Mononuclear cell (primary cell): ENCODE measurements around the gene MYL9. TPM values are rescaled to one million over a fixed set of nuclear protein-coding genes. Genes with fewer than 3 reads are reported as not detected.
A peak's percentile ranks its signal among the peaks of the same experiment; 100 is the strongest.
"Not testable (repeated sequence)": the region's sequence is repeated elsewhere in the genome, so short reads cannot be mapped to it uniquely, and the experiment has no call there.

ENCODE experiments used
- H3K27me3 ChIP-seq: 2 replicates; pipeline ENCODE4 v1.6.0; 2011; ENCODE audit warnings: low read length, control low read depth; ENCODE audit not compliant: insufficient read depth
- H3K4me1 ChIP-seq: 2 replicates; pipeline ENCODE4 v1.5.1; 2011; ENCODE audit warnings: mild to moderate bottlenecking, low read length, control low read depth; ENCODE audit not compliant: insufficient read depth
- H3K4me3 ChIP-seq: 2 replicates; pipeline ENCODE4 v1.5.1; 2011; ENCODE audit warnings: mild to moderate bottlenecking, low read length, moderate library complexity
- H3K9me3 ChIP-seq: 2 replicates; pipeline ENCODE4 v1.5.1; 2011; ENCODE audit warnings: low read depth, mild to moderate bottlenecking, control low read depth, low read length
- total RNA-seq: library from RNA; depleted of rRNA; stranded (reverse); fragments of >200 nt; gene quantifications from one replicate; pipeline ENCODE4 v1.2.3, GENCODE V29; 2012

MYL9 gene
- total RNA-seq, 1 donor, result 10.9 TPM

DNA sequence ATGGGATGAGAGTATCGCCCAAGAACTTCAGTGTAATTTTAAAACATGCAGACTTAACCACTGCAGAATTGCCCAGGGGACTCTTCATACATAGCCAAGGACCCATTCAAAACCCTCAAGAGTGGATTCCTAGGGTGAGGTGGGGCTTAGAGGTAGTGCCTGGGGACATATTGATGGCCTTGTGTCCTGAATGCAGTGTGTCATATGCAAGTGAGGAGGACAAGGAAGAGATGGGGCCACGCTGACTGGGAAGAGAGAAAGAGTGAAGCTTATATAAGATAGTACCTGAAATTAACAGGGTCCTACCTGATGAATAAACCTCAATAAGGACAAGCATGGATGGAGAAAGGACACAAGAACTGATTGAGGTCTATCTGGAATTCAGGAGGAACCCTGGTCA lies 13.9 kb downstream of the MYL9 start:
- H3K9me3 ChIP-seq, result no peaks in the 10 kb centered on the region
- peaks cover 6% of the 10 kb centered on the region for H3K4me1 ChIP-seq
- H3K4me3 ChIP-seq, result no peak overlapping the region
- no peaks in the 10 kb centered on the region for H3K27me3 ChIP-seq

DNA sequence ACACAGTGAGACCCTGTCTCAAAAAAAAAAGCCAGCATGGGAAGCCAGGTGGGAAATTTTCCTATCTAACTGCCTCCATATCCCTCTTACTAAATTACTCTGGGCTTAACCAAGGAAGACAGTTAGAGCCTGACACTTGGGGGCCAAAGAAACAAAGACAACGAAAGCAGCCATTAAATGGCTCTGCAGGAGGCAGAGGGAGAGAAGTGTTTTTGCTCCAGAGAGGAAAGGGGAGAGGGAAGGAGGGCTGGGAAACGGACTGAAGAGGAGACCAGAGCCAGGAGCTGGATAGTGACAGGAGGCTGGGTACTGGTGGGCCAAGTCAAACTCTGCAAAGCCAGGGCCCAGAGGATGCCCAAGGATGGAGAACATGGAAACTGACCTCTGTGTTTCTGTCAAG lies 21.4 kb downstream of the MYL9 start:
- H3K4me3 ChIP-seq, result no peak overlapping the region

DNA sequence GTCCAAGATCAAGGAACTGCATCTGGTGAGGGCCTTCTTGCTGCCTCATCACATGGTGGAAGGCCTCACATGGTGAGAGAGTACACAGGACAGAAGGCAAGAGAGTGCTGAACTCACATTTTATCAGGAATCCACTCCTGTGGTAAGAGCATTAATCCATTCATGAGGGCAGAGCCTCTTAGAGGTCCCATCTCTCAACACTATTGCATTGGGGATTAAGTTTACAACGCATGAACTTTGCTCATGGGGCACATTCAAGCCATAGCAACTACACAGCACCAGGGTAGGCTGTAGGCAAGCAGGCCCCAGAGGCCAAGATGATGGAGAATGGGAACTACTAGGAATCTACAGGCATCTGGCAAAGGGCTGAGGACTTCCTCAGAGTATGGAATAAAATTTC lies 22.1 kb downstream of the MYL9 start:
- Histone ChIP-seq H3K4me3 (no peak overlapping the region), H3K4me1 (no peaks in the 10 kb centered on the region), H3K27me3 (no peaks in the 10 kb centered on the region), H3K9me3 (no peaks in the 10 kb centered on the region)

More for the DNA sequence above, 21.4 kb downstream of the MYL9 start:
- Histone ChIP-seq H3K9me3 (no peaks in the 10 kb centered on the region), H3K4me1 (no peaks in the 10 kb centered on the region), H3K27me3 (no peaks in the 10 kb centered on the region)

DNA sequence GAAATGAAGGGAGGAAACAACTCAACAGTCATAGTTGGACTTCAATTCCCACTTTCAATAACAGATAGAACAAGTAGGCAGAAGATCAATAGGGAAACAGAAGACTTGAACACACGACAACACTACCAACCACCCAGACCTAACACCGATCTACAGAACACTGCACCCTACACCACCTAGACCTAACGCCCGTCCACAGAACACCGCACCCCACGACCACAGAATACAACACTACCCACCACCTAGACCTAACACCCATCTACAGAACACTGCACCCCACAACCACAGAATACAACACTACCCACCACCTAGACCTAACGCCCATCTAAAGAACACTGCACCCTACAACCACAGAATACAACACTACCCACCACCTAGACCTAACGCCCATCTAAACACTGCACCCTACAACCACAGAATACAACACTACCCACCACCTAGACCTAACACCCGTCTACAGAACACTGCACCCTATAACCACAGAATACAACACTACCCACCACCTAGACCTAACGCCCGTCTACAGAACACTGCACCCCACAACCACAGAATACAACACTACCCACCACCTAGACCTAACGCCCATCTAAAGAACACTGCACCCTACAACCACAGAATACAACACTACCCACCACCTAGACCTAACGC lies 22.9 kb downstream of the MYL9 start:
- not testable (repeated sequence) for H3K27me3 ChIP-seq, H3K9me3 ChIP-seq, H3K4me1 ChIP-seq, H3K4me3 ChIP-seq

DNA sequence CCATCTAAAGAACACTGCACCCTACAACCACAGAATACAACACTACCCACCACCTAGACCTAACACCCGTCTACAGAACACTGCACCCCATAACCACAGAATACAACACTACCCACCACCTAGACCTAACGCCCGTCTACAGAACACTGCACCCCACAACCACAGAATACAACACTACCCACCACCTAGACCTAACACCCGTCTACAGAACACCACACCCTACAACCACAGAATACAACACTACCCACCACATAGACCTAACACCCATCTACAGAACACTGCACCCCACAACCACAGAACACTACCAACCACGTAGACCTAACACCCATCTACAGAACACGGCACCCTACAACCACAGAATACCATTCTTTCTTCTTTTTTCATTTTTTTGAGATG lies 23.4 kb downstream of the MYL9 start:
- H3K4me1 ChIP-seq, H3K4me3 ChIP-seq, H3K9me3 ChIP-seq, H3K27me3 ChIP-seq: not testable (repeated sequence)

DNA sequence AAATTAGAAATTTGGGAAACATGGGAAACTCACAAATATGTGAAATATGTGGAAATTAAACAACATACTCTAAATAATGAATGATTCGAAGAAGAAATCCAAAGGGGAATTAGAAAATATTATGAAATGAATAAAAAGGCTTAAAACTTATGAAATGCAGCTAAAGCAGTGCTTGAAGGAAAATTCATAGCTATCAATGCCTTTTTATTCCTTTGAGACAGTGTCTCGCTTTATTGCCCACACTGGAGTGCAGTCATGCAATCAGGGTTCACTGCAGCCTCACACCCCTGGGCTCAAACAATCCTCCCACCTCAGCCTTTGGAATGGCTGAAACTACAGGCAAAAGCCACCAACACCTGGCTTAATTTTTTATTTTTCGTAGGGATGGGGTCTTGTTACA lies 24.2 kb downstream of the MYL9 start:
- no peaks in the 10 kb centered on the region for H3K9me3 ChIP-seq

DNA sequence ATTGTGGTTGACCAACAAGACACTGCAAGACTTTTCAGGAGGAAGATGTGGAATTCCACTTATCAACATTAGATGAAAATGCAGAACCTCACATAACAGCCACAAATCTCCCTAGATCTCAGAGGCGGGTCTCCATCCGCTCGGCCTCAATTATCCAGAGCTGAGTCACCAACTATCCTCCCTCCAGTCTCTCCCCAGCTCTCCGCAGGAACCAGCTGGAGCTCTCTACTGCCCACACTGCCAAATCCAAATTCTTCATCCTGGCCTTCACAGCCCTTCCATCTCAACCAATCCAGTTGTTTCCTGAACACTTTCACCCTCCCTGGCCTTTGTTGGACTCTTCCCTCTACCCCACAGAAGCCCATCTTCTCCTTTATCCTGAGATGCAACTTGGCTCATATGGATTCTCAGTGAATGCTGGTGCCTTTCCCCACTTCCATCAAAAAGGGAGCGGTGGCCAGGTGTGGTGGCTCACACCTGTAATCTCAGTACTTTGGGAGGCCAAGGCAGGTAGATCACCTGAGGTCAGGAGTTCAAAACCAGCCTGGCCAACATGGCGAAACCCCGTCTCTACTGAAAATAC lies 28.6 kb downstream of the MYL9 start:
- Histone ChIP-seq H3K9me3 (no peaks in the 10 kb centered on the region), H3K27me3 (no peaks in the 10 kb centered on the region), H3K4me1 (peaks cover 21% of the 10 kb centered on the region), H3K4me3 (no peak overlapping the region)

More for the DNA sequence above, 24.2 kb downstream of the MYL9 start:
- Histone ChIP-seq H3K4me3 (no peak overlapping the region), H3K4me1 (no peaks in the 10 kb centered on the region), H3K27me3 (no peaks in the 10 kb centered on the region)

DNA sequence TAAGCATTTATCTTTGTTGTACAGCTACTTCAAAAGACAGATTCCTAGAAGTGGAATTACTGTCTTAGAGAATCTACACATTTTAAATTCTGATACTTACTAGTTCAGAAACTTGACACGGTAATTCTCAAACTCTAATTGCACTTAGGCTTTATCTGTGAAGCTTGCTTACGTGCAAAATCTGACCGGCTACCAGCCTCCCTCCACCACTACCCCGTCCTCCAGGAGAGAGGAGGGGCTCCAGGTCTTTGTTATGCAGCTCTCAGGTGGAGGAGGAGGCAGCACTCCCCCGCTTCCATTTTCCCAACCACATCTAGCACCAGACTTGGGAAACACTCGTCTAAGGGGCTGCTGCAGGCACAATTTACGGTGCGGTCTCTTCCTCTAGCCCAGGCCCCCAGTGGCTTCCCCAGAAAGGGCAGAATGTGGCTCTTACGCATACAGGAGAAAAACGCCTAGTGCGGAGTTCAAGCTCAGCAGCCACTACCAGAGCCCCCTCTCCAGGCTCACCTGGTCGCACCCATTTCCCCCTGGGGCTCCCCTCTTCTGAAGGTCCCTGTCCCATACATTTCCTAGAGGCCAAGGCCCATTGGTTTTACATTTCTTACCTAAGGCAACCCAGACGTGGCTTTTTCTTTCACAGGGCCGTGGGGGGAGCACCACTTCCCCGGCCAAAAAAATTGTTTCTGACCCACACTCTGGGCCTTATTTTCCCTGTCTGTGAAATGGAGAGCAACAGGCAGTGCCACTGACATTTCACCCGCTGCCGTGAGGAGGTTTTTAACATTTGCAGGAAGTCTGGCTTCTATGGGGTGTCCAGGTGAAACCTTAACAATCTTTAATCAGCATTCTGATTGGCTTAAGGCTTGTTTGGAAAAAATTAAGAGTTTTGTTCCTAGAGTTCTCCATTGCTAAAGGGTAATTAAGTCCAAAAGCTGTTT lies 30.5 kb downstream of the MYL9 start:
- Histone ChIP-seq H3K27me3 (no peaks in the 10 kb centered on the region), H3K4me1 (peaks cover 37% of the 10 kb centered on the region), H3K9me3 (no peaks in the 10 kb centered on the region), H3K4me3 (no peak overlapping the region)

DNA sequence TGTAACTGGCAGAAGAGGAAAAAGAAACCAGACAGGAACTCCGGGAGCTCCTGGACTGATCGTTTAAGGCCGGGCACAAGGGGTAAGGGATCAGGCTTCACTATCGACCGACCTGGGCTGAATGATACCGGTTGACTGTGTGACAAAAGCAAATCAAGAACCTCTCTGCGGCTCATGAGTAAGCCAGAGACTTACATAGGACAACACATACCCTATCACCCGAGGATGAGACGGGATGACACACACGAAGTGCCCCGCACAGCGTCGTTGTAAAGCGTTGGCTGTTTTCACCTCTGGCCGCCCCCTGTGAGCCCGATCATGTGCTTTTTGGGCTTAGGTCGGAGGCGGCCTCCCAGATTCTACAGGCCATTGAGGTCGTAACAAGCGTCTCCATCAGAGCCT lies 31.4 kb downstream of the MYL9 start:
- H3K4me1 ChIP-seq, result peaks cover 37% of the 10 kb centered on the region
- H3K4me3 ChIP-seq, result peak overlapping the region; percentile 74
- no peaks in the 10 kb centered on the region for H3K9me3 ChIP-seq
- H3K27me3 ChIP-seq, result no peaks in the 10 kb centered on the region

DNA sequence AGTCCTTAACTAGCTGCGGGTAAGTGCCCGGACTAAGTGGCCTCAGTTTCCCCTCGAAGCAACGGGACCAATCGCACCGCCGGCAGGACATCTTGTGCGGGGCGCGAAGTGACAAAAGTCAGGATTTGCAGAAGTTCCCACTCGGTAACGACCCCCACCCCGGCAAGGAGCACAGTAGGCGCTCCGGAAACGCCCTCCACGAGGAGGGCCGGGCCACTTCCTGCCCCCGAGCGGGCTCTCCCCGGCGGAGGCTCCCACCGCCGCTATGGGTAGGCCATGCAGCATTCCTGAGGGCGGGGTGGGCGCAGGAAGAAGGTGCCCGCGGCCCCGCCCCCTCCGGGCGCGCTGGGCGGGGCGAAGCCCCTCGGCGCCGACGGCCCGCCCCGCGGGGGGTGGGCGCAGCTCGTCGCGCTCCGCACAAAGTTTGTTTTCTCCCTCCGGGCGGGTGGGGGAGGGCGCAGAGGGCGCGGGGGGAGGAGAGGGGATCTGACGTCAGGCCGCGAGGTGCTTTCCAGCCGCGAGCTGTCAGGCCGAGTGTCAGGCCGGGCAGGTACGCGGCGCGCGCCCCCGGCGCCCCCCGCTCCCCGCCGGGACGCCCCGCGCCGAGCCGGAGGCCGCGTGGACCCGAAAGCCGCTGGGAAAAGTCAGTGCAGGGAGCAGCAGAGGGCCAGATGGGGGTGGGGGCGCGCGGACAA lies 31.9 kb downstream of the MYL9 start, which contains the start of gene TGIF2:
Gene TGIF2 (plus strand): TSS at position 495 of the 695 bp plus-strand sequence. CDS start 5,178 bp downstream, outside the sequence.
- peak within 1 kb of the TSS; percentile 74 for H3K4me3 ChIP-seq
- no peaks in the 10 kb centered on the region for H3K27me3 ChIP-seq
- peaks cover 37% of the 10 kb centered on the region for H3K4me1 ChIP-seq
- no peaks in the 10 kb centered on the region for H3K9me3 ChIP-seq

DNA sequence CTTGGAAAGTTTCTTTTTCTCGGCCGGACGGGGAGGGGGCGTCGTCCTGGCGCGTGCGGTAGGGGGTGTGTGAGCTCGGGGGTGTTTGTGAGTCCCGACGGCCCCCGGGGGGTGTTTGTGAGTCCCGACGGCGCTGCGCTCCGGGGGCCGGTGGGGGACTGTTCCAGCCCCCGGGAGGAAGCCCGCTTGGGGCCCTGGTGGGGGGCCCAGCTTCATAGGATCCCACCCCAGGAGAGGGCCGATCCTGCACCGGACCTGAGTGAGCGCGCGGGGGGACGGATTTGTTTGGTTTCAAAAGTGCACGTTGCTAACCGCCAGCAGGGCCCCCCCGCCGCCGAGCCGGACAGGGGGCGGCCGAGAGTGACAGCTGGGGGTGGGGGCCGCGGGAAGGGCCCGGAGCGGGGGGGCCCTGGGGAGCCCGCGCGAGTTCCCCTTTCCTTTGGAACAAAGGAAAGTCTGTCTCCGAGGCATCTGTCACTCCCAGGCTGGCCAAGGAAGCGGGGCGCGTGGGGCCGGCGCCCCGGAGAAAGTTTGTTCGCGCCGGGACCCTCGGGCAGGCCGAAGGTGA lies 32.6 kb downstream of the MYL9 start:
- H3K27me3 ChIP-seq, result no peaks in the 10 kb centered on the region
- no peaks in the 10 kb centered on the region for H3K9me3 ChIP-seq
- H3K4me3 ChIP-seq, result peak overlapping the region; percentile 74
- H3K4me1 ChIP-seq, result peaks cover 37% of the 10 kb centered on the region

DNA sequence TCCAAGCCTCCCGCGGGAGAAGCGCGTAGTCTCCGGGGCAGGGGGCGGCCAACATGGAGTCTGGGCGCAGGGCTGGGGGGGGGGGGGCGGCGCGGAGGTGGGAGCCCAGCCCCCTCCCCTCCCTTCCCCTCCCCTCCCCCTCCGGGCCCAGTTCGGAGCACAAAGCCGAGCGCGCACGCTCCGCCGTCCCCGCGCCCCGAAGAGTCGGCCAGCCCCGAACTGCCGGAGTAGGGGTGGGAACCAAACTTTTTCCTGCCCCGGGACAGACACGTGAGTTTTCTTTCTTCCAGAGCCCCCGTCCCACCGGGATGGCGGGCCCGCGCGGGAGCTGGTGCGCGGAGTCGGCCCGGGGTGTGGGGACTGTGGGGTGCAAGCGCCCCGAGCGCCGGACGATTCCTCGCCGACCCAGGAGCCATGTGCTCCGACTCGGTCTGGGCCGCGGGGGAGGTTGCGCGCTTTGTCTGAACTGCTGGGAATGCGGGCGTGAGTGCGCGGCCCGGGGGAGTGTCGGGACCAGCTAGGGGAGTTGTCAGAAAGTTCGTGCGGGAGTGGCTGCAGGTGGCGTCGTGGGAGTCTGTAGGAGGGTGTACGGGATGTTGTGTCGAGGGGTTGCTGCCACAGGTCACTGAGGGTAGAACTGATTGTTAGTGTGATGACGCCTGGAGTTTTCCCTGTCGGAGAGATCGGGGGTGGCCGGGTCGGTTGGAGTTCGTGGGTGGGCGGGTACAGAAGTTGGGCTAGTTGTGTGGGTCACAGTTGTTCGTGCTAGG lies 33.2 kb downstream of the MYL9 start:
- Histone ChIP-seq H3K4me1 (peaks cover 37% of the 10 kb centered on the region), H3K4me3 (peak overlapping the region; percentile 74), H3K27me3 (no peaks in the 10 kb centered on the region), H3K9me3 (no peaks in the 10 kb centered on the region)

DNA sequence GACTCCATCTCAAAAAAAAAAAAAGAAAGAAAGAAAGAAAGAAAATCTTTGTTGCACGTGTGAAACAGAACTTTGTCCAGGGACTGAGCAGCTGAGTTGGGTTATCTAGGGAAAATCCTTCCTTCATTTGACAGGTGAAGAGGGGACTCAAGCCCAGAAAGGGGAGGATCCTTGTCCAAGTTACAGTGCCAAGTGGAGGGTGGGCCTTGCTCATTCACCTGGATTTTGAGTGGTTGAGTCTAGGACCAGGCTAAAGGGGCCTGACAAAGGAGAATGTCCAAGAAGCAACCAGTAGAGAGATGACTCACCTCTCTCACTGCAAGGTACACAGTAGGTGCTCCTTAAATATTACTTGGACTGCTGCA lies 34.7 kb downstream of the MYL9 start:
- H3K27me3 ChIP-seq, result no peaks in the 10 kb centered on the region
- H3K4me3 ChIP-seq, result no peak overlapping the region
- peaks cover 37% of the 10 kb centered on the region for H3K4me1 ChIP-seq
- H3K9me3 ChIP-seq, result no peaks in the 10 kb centered on the region
